ENCODE measurements around the gene PTPRR. TPM values are rescaled to one million over a fixed set of nuclear protein-coding genes. Genes with fewer than 3 reads are reported as not detected.

The PTPRR gene
- total RNA-seq, 2 donors from 2014 or later = 21.8 to 43.8 TPM

- Histone ChIP-seq H3K27ac (no peak overlapping the region), H3K27me3 (no peaks in the 10 kb centered on the region), H3K4me3 (no peak overlapping the region), H3K9ac (ENCODE audit: low read depth in 2 of 2, low read length in 2 of 2) (no peak overlapping the region), H3K9me3 (no peaks in the 10 kb centered on the region), H3K4me1 (peaks cover 3% of the 10 kb centered on the region), H3K36me3 (no peaks in the 10 kb centered on the region)
- no peak for TF ChIP-seq CTCF (IDR thresholded peaks at IDR 0.05)
- DNase-seq = no peak
- intact Hi-C loops (cut with DNase I) = no loop called here
These were observed 275.7 kb downstream of the PTPRR start for GRCh38 chr12:70644861-70645260.

- no peak overlapping the region for H3K9ac ChIP-seq (ENCODE audit: low read depth in 2 of 2, low read length in 2 of 2)
- H3K4me3 ChIP-seq = no peak overlapping the region
- no peaks in the 10 kb centered on the region for H3K27me3 ChIP-seq
- no peaks in the 10 kb centered on the region for H3K9me3 ChIP-seq
- no peak for DNase-seq
- peaks cover 3% of the 10 kb centered on the region for H3K4me1 ChIP-seq
- intact Hi-C loops (cut with DNase I) = no loop called here
- no peak overlapping the region for H3K27ac ChIP-seq
- TF ChIP-seq CTCF (IDR thresholded peaks at IDR 0.05) = no peak
- H3K36me3 ChIP-seq = no peaks in the 10 kb centered on the region
These were observed 276.6 kb downstream of the PTPRR start for GRCh38 chr12:70643939-70644338.

GRCh38 chr12:70641691-70642090 lies 278.8 kb downstream of the PTPRR start:
- H3K36me3 ChIP-seq = no peaks in the 10 kb centered on the region
- no peak overlapping the region for H3K9ac ChIP-seq (ENCODE audit: low read depth in 2 of 2, low read length in 2 of 2)
- H3K4me3 ChIP-seq = no peak overlapping the region
- peaks cover 3% of the 10 kb centered on the region for H3K4me1 ChIP-seq
- intact Hi-C loops (cut with DNase I) = no loop called here
- no peak overlapping the region for H3K27ac ChIP-seq
- no peak for DNase-seq
- H3K27me3 ChIP-seq = no peaks in the 10 kb centered on the region
- no peaks in the 10 kb centered on the region for H3K9me3 ChIP-seq
- no peak for TF ChIP-seq CTCF (IDR thresholded peaks at IDR 0.05)

- no peak overlapping the region for H3K4me3 ChIP-seq
- DNase-seq = no peak
- intact Hi-C loops (cut with DNase I) = no loop called here
These were observed 279.6 kb downstream of the PTPRR start for GRCh38 chr12:70640901-70641300.

GRCh38 chr12:70639535-70639934 lies 281.0 kb downstream of the PTPRR start:
- Histone ChIP-seq H3K27me3 (no peaks in the 10 kb centered on the region), H3K4me1 (no peaks in the 10 kb centered on the region), H3K9me3 (no peaks in the 10 kb centered on the region), H3K9ac (ENCODE audit: low read depth in 2 of 2, low read length in 2 of 2) (no peak overlapping the region), H3K4me3 (no peak overlapping the region), H3K27ac (no peak overlapping the region), H3K36me3 (no peaks in the 10 kb centered on the region)
- no peak for TF ChIP-seq CTCF (IDR thresholded peaks at IDR 0.05)
- intact Hi-C loops (cut with DNase I) = no loop called here
- DNase-seq = no peak

More at GRCh38 chr12:70640901-70641300, 279.6 kb downstream of the PTPRR start:
- Histone ChIP-seq H3K9me3 (no peaks in the 10 kb centered on the region), H3K4me1 (peaks cover 3% of the 10 kb centered on the region), H3K27ac (no peak overlapping the region), H3K9ac (ENCODE audit: low read depth in 2 of 2, low read length in 2 of 2) (no peak overlapping the region), H3K36me3 (no peaks in the 10 kb centered on the region), H3K27me3 (no peaks in the 10 kb centered on the region)
- TF ChIP-seq CTCF (IDR thresholded peaks at IDR 0.05) = no peak

Measured in colonic mucosa (tissue), 4 donors.